ENCODE results near the gene RBM23.
A peak's percentile ranks its signal among the peaks of the same experiment; 100 is the strongest.
"Not testable (repeated sequence)": the region's sequence is repeated elsewhere in the genome, so short reads cannot be mapped to it uniquely, and the experiment has no call there.

The RBM23 gene

GRCh38 chr14:22915886-22916521, 2.9 kb downstream of the RBM23 start:
- DNase-seq, result no peak

GRCh38 chr14:22914836-22915235, 4.1 kb downstream of the RBM23 start:
- DNase-seq, result not testable (repeated sequence)

- DNase-seq, result no peak
Measured at GRCh38 chr14:22910916-22911315, 8.0 kb downstream of the RBM23 start.

- no peak for DNase-seq
Measured at GRCh38 chr14:22908601-22909000, 10.3 kb downstream of the RBM23 start.

GRCh38 chr14:22907429-22907828, 11.5 kb downstream of the RBM23 start:
- DNase-seq, result no peak

- DNase-seq, result no peak
Measured at GRCh38 chr14:22906073-22906472, 12.9 kb downstream of the RBM23 start.

- DNase-seq, result no peak
Measured at GRCh38 chr14:22905627-22906026, 13.3 kb downstream of the RBM23 start.

GRCh38 chr14:22903742-22904087, 15.2 kb downstream of the RBM23 start:
- no peak for DNase-seq

GRCh38 chr14:22901799-22902198, 17.1 kb downstream of the RBM23 start:
- no peak for DNase-seq

GRCh38 chr14:22900081-22900799, 18.7 kb downstream of the RBM23 start:
- DNase-seq, result peak; percentile 85

GRCh38 chr14:22898302-22899090, 20.5 kb downstream of the RBM23 start:
- DNase-seq, result peak; percentile 70

GRCh38 chr14:22897357-22897756, 21.6 kb downstream of the RBM23 start:
- no peak for DNase-seq

- no peak for DNase-seq
Measured at GRCh38 chr14:22896760-22897159, 22.2 kb downstream of the RBM23 start.

- no peak for DNase-seq
Measured at GRCh38 chr14:22896356-22896755, 22.6 kb downstream of the RBM23 start.

GRCh38 chr14:22895402-22895801, 23.5 kb downstream of the RBM23 start:
- no peak for DNase-seq

- no peak for DNase-seq
Measured at GRCh38 chr14:22893706-22894105, 25.2 kb downstream of the RBM23 start.

GRCh38 chr14:22892488-22892887, 26.5 kb downstream of the RBM23 start:
- no peak for DNase-seq

GRCh38 chr14:22890416-22890815, 28.5 kb downstream of the RBM23 start:
- DNase-seq, result no peak

GRCh38 chr14:22888662-22889061, 30.3 kb downstream of the RBM23 start:
- DNase-seq, result no peak

GRCh38 chr14:22887990-22888378, 31.0 kb downstream of the RBM23 start:
- no peak for DNase-seq

GRCh38 chr14:22887260-22887989, 31.5 kb downstream of the RBM23 start:
- DNase-seq, result peak; percentile 92

- peak; percentile 95 for DNase-seq
Measured at GRCh38 chr14:22886500-22887259, 32.3 kb downstream of the RBM23 start.

GRCh38 chr14:22885975-22886374, 33.0 kb downstream of the RBM23 start:
- no peak for DNase-seq
